NCI-H345 treated with DMSO at 0.1 percent for 48 hours (cell line): ENCODE data around the gene ZNF385B.

ENCODE experiments used
- DNase-seq: peaks from one replicate; lab custom pipeline; 2025; ENCODE audit not compliant: unreplicated experiment; lab: John Stamatoyannopoulos, UW

ZNF385B gene

GRCh38 chr2:179686718-179687342 is 174.6 kb downstream of the ZNF385B start:
- DNase-seq: no peak

GRCh38 chr2:179686069-179686468 is 175.3 kb downstream of the ZNF385B start:
- DNase-seq: no peak

- no peak for DNase-seq
Observed at GRCh38 chr2:179685146-179685545, 176.3 kb downstream of the ZNF385B start.

- DNase-seq: no peak
Observed at GRCh38 chr2:179682756-179683155, 178.7 kb downstream of the ZNF385B start.

GRCh38 chr2:179677746-179678505 is 183.5 kb downstream of the ZNF385B start:
- no peak for DNase-seq

- no peak for DNase-seq
Observed at GRCh38 chr2:179677077-179677688, 184.2 kb downstream of the ZNF385B start.

GRCh38 chr2:179675435-179675834 is 186.0 kb downstream of the ZNF385B start:
- DNase-seq: no peak

- no peak for DNase-seq
Observed at GRCh38 chr2:179671043-179671981, 190.1 kb downstream of the ZNF385B start.

GRCh38 chr2:179669196-179669595 is 192.2 kb downstream of the ZNF385B start:
- DNase-seq: no peak

GRCh38 chr2:179664972-179665812 is 196.2 kb downstream of the ZNF385B start:
- DNase-seq: no peak

GRCh38 chr2:179661986-179662385 is 199.4 kb downstream of the ZNF385B start:
- DNase-seq: no peak

- no peak for DNase-seq
Observed at GRCh38 chr2:179657068-179657595, 204.3 kb downstream of the ZNF385B start.

GRCh38 chr2:179655627-179656026 is 205.8 kb downstream of the ZNF385B start:
- no peak for DNase-seq

GRCh38 chr2:179654806-179655205 is 206.6 kb downstream of the ZNF385B start:
- DNase-seq: no peak

- no peak for DNase-seq
Observed at GRCh38 chr2:179652296-179652695, 209.1 kb downstream of the ZNF385B start.

GRCh38 chr2:179650420-179650819 is 211.0 kb downstream of the ZNF385B start:
- no peak for DNase-seq

- no peak for DNase-seq
Observed at GRCh38 chr2:179646862-179647587, 214.4 kb downstream of the ZNF385B start.

GRCh38 chr2:179646173-179646769 is 215.1 kb downstream of the ZNF385B start:
- DNase-seq: no peak

- no peak for DNase-seq
Observed at GRCh38 chr2:179645047-179645446, 216.4 kb downstream of the ZNF385B start.
